SK-N-SH (cell line): ENCODE data around the gene WIPI1. TPM values are rescaled to one million over a fixed set of nuclear protein-coding genes. Genes with fewer than 3 reads are reported as not detected.

Source experiments
- CTCF ChIA-PET: fragments of 300-600, 350-600 bp; formaldehyde crosslinking; extraction: SDS; loops from one replicate; lab custom pipeline; 2021; lab: Yijun Ruan, JAX
- POLR2A ChIA-PET: fragments of 350-600 bp; sonication (Branson Sonifier 250); formaldehyde crosslinking; extraction: SDS; loops from one replicate; lab custom pipeline; 2020; ENCODE audit warnings: antibody characterized with exemption, inconsistent platforms; lab: Yijun Ruan, JAX
- DNase-seq: peaks from one replicate; pipeline ENCODE4 v3.0.0; 2012
- H2AFZ ChIP-seq: fragments of 200-600 bp; sonication (generic); 2 replicates; pipeline ENCODE4 v1.8.1; 2016; ENCODE audit warnings: antibody characterized with exemption, mild to moderate bottlenecking, low read depth
- H3F3A ChIP-seq: fragments of 200-600 bp; sonication (generic); replicated peaks from 2 replicates; pipeline ENCODE3; 2016; ENCODE audit warnings: antibody characterized with exemption, mild to moderate bottlenecking; ENCODE audit not compliant: insufficient read depth
- H3K27ac ChIP-seq, 2 experiments: fragments of 200-500 bp in 1 of 2; fragments of 200-600 bp in 1 of 2; sonication (Bioruptor generic) in 1 of 2; sonication (generic), shearing (Covaris generic) in 1 of 2; 2 replicates each; pipeline versions ENCODE4 v1.5.1 to v1.6.1; 2014 to 2016; ENCODE audit warnings: low read depth in 2 of 2, inconsistent platforms in 1 of 2, low read length in 1 of 2, mild to moderate bottlenecking in 1 of 2, mixed read lengths in 1 of 2
- H3K27me3 ChIP-seq: fragments of 200-600 bp; sonication (generic), shearing (Covaris generic); 2 replicates; pipeline ENCODE4 v1.6.1; 2016; ENCODE audit warnings: mixed run types; ENCODE audit not compliant: insufficient read depth
- H3K36me3 ChIP-seq, 2 experiments: fragments of 200-500 bp in 1 of 2; fragments of 200-600 bp in 1 of 2; sonication (Bioruptor generic) in 1 of 2; sonication (generic) in 1 of 2; replicated peaks in 1 of 2; 2 replicates each; pipeline versions ENCODE3 to v1.5.1; 2014 to 2016; ENCODE audit warnings: low read length in 1 of 2, mild to moderate bottlenecking in 1 of 2; ENCODE audit not compliant: insufficient read depth in 2 of 2, control insufficient read depth in 1 of 2
- H3K4me1 ChIP-seq, 2 experiments: fragments of 200-500 bp in 1 of 2; fragments of 200-600 bp in 1 of 2; sonication (Bioruptor generic) in 1 of 2; sonication (generic), shearing (Covaris generic) in 1 of 2; 2 replicates each; pipeline versions ENCODE4 v1.5.1 to v1.6.1; 2014 to 2016; ENCODE audit warnings: low read depth in 1 of 2, low read length in 1 of 2, mixed run types in 1 of 2; ENCODE audit not compliant: insufficient read depth in 2 of 2, control insufficient read depth in 1 of 2
- H3K4me2 ChIP-seq: fragments of 200-600 bp; sonication (generic), shearing (Covaris generic); 2 replicates; pipeline ENCODE4 v1.6.1; 2017; ENCODE audit warnings: mixed run types
- H3K4me3 ChIP-seq, 2 experiments: fragments of 200-500 bp in 1 of 2; fragments of 200-600 bp in 1 of 2; sonication (Bioruptor generic) in 1 of 2; sonication (generic), shearing (Covaris generic) in 1 of 2; 2 replicates each; pipeline versions ENCODE4 v1.5.1 to v1.8.1; 2014 to 2016; ENCODE audit warnings: low read depth in 2 of 2, inconsistent platforms in 1 of 2, low read length in 1 of 2, mild to moderate bottlenecking in 1 of 2, mixed read lengths in 1 of 2, moderate library complexity in 1 of 2
- H3K79me2 ChIP-seq: fragments of 200-600 bp; sonication (generic); 2 replicates; pipeline ENCODE4 v1.8.1; 2017; ENCODE audit warnings: mild to moderate bottlenecking; ENCODE audit not compliant: insufficient read depth
- H3K9ac ChIP-seq: fragments of 200-600 bp; sonication (generic); 2 replicates; pipeline ENCODE4 v1.6.1; 2017; ENCODE audit warnings: mixed run types
- H3K9me2 ChIP-seq: fragments of 200-600 bp; sonication (generic); 2 replicates; pipeline ENCODE4 v1.6.1; 2017; ENCODE audit warnings: mixed run types
- H3K9me3 ChIP-seq: fragments of 200-600 bp; sonication (generic); 2 replicates; pipeline ENCODE4 v1.6.1; 2017; ENCODE audit warnings: mixed run types, mild to moderate bottlenecking, moderate library complexity
- H4K20me1 ChIP-seq: fragments of 200-600 bp; sonication (generic); 2 replicates; pipeline ENCODE4 v1.6.1; 2017; ENCODE audit warnings: mild to moderate bottlenecking, mixed run types; ENCODE audit not compliant: insufficient read depth
- ELF1 ChIP-seq: IDR thresholded peaks from 2 replicates; pipeline ENCODE4 v1.4.0; 2012
- EP300 ChIP-seq, 2 experiments: IDR thresholded peaks; 2 replicates each; pipeline versions ENCODE4 v1.4.0 to v1.6.1; 2012; ENCODE audit warnings: borderline replicate concordance in 1 of 2, low read depth in 1 of 2, low read length in 1 of 2
- EZH2phosphoT487 ChIP-seq: fragments of 200-600 bp; sonication (generic); IDR thresholded peaks from 2 replicates; pipeline ENCODE4 v1.6.1; 2017; ENCODE audit warnings: low read depth, mixed run types, mild to moderate bottlenecking, antibody characterized with exemption, moderate library complexity, borderline replicate concordance
- FOSL2 ChIP-seq: IDR thresholded peaks from 2 replicates; pipeline ENCODE4 v1.4.0; 2012; ENCODE audit warnings: low read depth, mild to moderate bottlenecking, moderate library complexity, borderline replicate concordance
- FOXJ3 ChIP-seq: sonication (generic); formaldehyde crosslinking; IDR thresholded peaks from 2 replicates; pipeline ENCODE4 v1.5.1; 2020; ENCODE audit warnings: mild to moderate bottlenecking, missing genetic modification reagents
- FOXM1 ChIP-seq: IDR thresholded peaks from 2 replicates; pipeline ENCODE4 v1.4.0; 2012; ENCODE audit warnings: low read depth, mild to moderate bottlenecking
- GABPA ChIP-seq: IDR thresholded peaks from 2 replicates; pipeline ENCODE4 v1.4.0; 2012; ENCODE audit warnings: low read depth, mild to moderate bottlenecking
- GATA2 ChIP-seq: sonication (generic); formaldehyde crosslinking; IDR thresholded peaks from 2 replicates; pipeline ENCODE4 v1.5.0; 2020; ENCODE audit warnings: mild to moderate bottlenecking, missing genetic modification reagents
- NRF1 ChIP-seq: IDR thresholded peaks from 2 replicates; pipeline ENCODE4 v1.6.1; 2012; ENCODE audit warnings: low read depth, mild to moderate bottlenecking, low read length
- POLR2AphosphoS5 ChIP-seq: IDR thresholded peaks from 2 replicates; pipeline ENCODE4 v1.6.1; 2012; ENCODE audit warnings: low read depth, low read length
- RAD21 ChIP-seq: IDR thresholded peaks from 2 replicates; pipeline ENCODE4 v1.6.1; 2012; ENCODE audit warnings: mild to moderate bottlenecking, low read length
- RCOR1 ChIP-seq: fragments of 150-350 bp; IDR thresholded peaks from 2 replicates; pipeline ENCODE4 v1.6.1; 2017; ENCODE audit warnings: antibody characterized with exemption, low read length
- RXRA ChIP-seq: IDR thresholded peaks from 2 replicates; pipeline ENCODE4 v1.4.0; 2012; ENCODE audit warnings: low read depth, mild to moderate bottlenecking, borderline replicate concordance
- SIN3A ChIP-seq: IDR thresholded peaks from 2 replicates; pipeline ENCODE4 v1.6.1; 2012; ENCODE audit warnings: low read depth, mild to moderate bottlenecking, low read length, moderate library complexity, borderline replicate concordance
- TAF1 ChIP-seq: IDR thresholded peaks from 2 replicates; pipeline ENCODE4 v1.6.1; 2012; ENCODE audit warnings: low read depth, mild to moderate bottlenecking, low read length, moderate library complexity, borderline replicate concordance
- TEAD4 ChIP-seq: IDR thresholded peaks from 2 replicates; pipeline ENCODE4 v1.4.0; 2012; ENCODE audit warnings: mild to moderate bottlenecking, borderline replicate concordance; ENCODE audit not compliant: insufficient read depth
- YY1 ChIP-seq: IDR thresholded peaks from 2 replicates; pipeline ENCODE4 v1.4.0; 2012; ENCODE audit warnings: low read depth, mild to moderate bottlenecking
- WGBS: methylation state at CpG from one replicate; pipeline ENCODE4 v1.1.6; 2017; ENCODE audit warnings: low lambda C conversion rate; 5-methylcytosine and 5-hydroxymethylcytosine counted together
- polyA plus RNA-seq, 3 experiments: library from polyadenylated mRNA; depleted of rRNA; stranded (reverse); fragments of >200 nt; gene quantifications; 2 replicates each; pipeline ENCODE4 v1.2.3, GENCODE V29; 2012
- TF ChIP-seq, protein P1 (sequence below): IDR thresholded peaks from 2 replicates; pipeline ENCODE4 v1.4.0; 2012; ENCODE audit warnings: low read depth, borderline replicate concordance
- TF ChIP-seq, protein P2 (sequence below): IDR thresholded peaks from 2 replicates; pipeline ENCODE4 v1.4.0; 2012; ENCODE audit warnings: low read depth
- TF ChIP-seq, protein P3 (sequence below): IDR thresholded peaks from 2 replicates; pipeline ENCODE4 v1.6.1; 2012; ENCODE audit warnings: mild to moderate bottlenecking, low read depth, low read length, moderate library complexity
- TF ChIP-seq, protein P4 (sequence below): fragments of 150-350 bp; IDR thresholded peaks from 2 replicates; pipeline ENCODE4 v1.6.1; 2016; ENCODE audit warnings: mild to moderate bottlenecking, low read depth, low read length

Gene WIPI1
- polyA plus RNA-seq, 1 of the 3 experiments (the other 2 are of a cell fraction): 52.7 TPM

DNA sequence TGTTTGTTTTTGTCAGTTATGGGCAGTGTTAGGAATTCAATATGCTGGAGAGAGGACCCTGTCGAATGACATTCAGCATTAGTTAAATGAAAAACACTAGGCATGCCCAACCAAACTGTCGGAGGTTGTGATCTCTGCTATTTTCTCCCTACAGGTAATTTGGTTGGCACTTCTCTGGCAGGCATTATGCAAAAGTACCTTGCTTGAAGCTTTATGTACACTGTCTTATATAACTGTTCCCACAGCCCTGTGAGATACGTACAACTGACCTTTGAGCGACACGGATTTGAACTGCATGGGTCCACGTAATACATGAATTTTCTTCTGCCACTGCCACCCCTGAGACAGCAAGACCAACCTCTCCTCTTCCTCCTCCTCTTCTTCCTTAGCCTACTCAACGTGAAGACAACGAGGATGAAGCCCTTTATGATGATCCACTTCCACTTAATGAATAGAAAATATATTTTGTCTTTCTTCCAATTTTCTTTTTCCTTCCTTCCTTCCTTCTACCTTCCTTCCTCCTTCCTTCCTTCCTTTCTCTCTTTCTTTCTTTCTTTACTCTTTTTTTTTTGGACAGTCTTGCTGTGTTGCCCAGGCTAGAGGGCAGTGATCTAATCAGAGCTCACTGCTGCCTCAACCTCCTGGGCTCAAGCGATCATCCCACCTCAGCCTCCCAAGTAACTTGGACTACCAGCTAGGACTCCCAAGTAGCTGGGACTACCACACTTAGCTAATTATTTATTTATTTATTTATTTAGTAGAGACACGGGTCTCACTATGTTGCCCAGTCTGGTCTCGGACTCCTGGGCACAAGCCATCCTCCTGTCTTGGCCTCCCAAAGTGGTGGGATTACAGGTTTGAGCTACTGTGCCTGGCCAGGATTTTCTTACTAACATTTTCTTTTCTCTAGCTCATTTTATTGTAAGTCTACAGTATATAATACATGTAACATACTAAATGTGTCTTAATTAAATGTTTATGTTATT is 77.3 kb downstream of the WIPI1 start:
- no peaks in the 10 kb centered on the region for H3K79me2 ChIP-seq
- 61% methylated on average over 11 of the region's 11 CpGs for whole genome bisulfite sequencing
- H3K27ac ChIP-seq: no peak overlapping the region
- no peaks in the 10 kb centered on the region for H3K36me3 ChIP-seq
- H3K4me2 ChIP-seq: no peak overlapping the region
- no peaks in the 10 kb centered on the region for H3F3A ChIP-seq
- DNase-seq: no peak
- H4K20me1 ChIP-seq: no peaks in the 10 kb centered on the region
- no peak overlapping the region for H3K9ac ChIP-seq
- H2AFZ ChIP-seq: no peak overlapping the region
- TF ChIP-seq, protein P1, sequence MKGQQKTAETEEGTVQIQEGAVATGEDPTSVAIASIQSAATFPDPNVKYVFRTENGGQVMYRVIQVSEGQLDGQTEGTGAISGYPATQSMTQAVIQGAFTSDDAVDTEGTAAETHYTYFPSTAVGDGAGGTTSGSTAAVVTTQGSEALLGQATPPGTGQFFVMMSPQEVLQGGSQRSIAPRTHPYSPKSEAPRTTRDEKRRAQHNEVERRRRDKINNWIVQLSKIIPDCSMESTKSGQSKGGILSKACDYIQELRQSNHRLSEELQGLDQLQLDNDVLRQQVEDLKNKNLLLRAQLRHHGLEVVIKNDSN: no peak
- TF ChIP-seq YY1 (no peak), EP300 (IDR thresholded peaks at IDR 0.05; ENCODE audit: borderline replicate concordance in 1 of 2, low read depth in 1 of 2, low read length in 1 of 2) (no peak), EZH2phosphoT487 (no peak), FOXJ3 (CRISPR knock-in tag) (no peak), POLR2AphosphoS5 (no peak)
- TF ChIP-seq, protein P2, sequence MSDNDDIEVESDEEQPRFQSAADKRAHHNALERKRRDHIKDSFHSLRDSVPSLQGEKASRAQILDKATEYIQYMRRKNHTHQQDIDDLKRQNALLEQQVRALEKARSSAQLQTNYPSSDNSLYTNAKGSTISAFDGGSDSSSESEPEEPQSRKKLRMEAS: no peak
- TF ChIP-seq, all 33 proteins: peak for 0
- Histone ChIP-seq H3K9me3 (no peaks in the 10 kb centered on the region), H3K4me3 (no peak overlapping the region), H3K27me3 (no peaks in the 10 kb centered on the region; the same call in 1 of the 2 replicates), H3K9me2 (no peaks in the 10 kb centered on the region), H3K4me1 (no peaks in the 10 kb centered on the region)
- ChIA-PET POLR2A (no interaction called here), CTCF (interaction anchor here (0.6 to 1.0 kb wide), 2 partner anchors 19 to 364 kb away, joined by 3 to 4 read pairs; no protein-coding TSS in a partner anchor)

DNA sequence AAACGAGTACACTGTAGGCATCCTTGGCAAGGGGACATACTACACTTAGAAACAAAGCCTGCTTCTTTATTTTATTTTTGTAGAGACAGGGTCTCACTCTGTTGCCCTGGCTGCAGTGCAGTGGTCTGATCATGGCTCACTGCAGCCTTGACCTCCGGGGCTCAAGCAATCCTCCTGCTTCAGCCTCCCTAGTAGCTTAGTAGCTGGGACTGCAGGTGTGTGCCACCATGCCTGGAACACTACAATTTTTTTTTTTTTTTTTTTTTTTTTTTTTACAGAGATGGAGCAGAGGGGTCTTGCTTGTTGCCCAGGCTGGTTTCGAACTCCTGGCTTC is 78.2 kb downstream of the WIPI1 start:
- no peak overlapping the region for H2AFZ ChIP-seq
- no peaks in the 10 kb centered on the region for H3F3A ChIP-seq
- H3K9me2 ChIP-seq: no peaks in the 10 kb centered on the region
- no peak overlapping the region for H3K27ac ChIP-seq
- H3K4me1 ChIP-seq: no peaks in the 10 kb centered on the region
- no peaks in the 10 kb centered on the region for H4K20me1 ChIP-seq
- no peak overlapping the region for H3K9ac ChIP-seq
- H3K36me3 ChIP-seq: no peaks in the 10 kb centered on the region
- no peaks in the 10 kb centered on the region; the same call in 1 of the 2 replicates for H3K27me3 ChIP-seq
- POLR2A ChIA-PET: no interaction called here
- 48% methylated on average over 3 of the region's 3 CpGs for WGBS
- no peaks in the 10 kb centered on the region for H3K79me2 ChIP-seq
- no peaks in the 10 kb centered on the region for H3K9me3 ChIP-seq
- H3K4me3 ChIP-seq: no peak overlapping the region
- no peak for DNase-seq
- H3K4me2 ChIP-seq: no peak overlapping the region
- CTCF ChIA-PET: no interaction called here
- TF ChIP-seq GATA2 (CRISPR knock-in tag) (no peak), RCOR1 (no peak), RAD21 (no peak), POLR2AphosphoS5 (no peak), EP300 (IDR thresholded peaks at IDR 0.05; ENCODE audit: borderline replicate concordance in 1 of 2, low read depth in 1 of 2, low read length in 1 of 2) (no peak), RXRA (no peak), FOSL2 (no peak), NRF1 (no peak), TAF1 (no peak), ELF1 (no peak), FOXM1 (no peak), GABPA (no peak), TEAD4 (no peak), SIN3A (no peak)
- TF ChIP-seq, protein P3, sequence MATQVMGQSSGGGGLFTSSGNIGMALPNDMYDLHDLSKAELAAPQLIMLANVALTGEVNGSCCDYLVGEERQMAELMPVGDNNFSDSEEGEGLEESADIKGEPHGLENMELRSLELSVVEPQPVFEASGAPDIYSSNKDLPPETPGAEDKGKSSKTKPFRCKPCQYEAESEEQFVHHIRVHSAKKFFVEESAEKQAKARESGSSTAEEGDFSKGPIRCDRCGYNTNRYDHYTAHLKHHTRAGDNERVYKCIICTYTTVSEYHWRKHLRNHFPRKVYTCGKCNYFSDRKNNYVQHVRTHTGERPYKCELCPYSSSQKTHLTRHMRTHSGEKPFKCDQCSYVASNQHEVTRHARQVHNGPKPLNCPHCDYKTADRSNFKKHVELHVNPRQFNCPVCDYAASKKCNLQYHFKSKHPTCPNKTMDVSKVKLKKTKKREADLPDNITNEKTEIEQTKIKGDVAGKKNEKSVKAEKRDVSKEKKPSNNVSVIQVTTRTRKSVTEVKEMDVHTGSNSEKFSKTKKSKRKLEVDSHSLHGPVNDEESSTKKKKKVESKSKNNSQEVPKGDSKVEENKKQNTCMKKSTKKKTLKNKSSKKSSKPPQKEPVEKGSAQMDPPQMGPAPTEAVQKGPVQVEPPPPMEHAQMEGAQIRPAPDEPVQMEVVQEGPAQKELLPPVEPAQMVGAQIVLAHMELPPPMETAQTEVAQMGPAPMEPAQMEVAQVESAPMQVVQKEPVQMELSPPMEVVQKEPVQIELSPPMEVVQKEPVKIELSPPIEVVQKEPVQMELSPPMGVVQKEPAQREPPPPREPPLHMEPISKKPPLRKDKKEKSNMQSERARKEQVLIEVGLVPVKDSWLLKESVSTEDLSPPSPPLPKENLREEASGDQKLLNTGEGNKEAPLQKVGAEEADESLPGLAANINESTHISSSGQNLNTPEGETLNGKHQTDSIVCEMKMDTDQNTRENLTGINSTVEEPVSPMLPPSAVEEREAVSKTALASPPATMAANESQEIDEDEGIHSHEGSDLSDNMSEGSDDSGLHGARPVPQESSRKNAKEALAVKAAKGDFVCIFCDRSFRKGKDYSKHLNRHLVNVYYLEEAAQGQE: no peak
- TF ChIP-seq, protein P4, sequence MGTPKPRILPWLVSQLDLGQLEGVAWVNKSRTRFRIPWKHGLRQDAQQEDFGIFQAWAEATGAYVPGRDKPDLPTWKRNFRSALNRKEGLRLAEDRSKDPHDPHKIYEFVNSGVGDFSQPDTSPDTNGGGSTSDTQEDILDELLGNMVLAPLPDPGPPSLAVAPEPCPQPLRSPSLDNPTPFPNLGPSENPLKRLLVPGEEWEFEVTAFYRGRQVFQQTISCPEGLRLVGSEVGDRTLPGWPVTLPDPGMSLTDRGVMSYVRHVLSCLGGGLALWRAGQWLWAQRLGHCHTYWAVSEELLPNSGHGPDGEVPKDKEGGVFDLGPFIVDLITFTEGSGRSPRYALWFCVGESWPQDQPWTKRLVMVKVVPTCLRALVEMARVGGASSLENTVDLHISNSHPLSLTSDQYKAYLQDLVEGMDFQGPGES: no peak
